Esophagus squamous epithelium (tissue), 4 donors: ENCODE results near the gene TOP2B.

ENCODE experiments used
- POLR2A ChIP-seq, 4 donors: fragments of 450-650 bp; IDR thresholded peaks; one replicate each; pipeline ENCODE4 v1.6.1; 2017; ENCODE audit warnings: antibody characterized with exemption in 4 of 4, mild to moderate bottlenecking in 4 of 4, moderate library complexity in 3 of 4
- TF ChIP-seq, protein P1 (sequence below), 6 experiments: fragments of 450-650 bp in 4 of 6; fragments of 200-600 bp in 2 of 6; sonication (generic) in 2 of 6; IDR thresholded peaks; one replicate each; pipeline ENCODE4 v1.5.1; 2016 to 2019; ENCODE audit warnings: antibody characterized with exemption in 6 of 6, mild to moderate bottlenecking in 4 of 6, moderate library complexity in 4 of 6

DNA sequence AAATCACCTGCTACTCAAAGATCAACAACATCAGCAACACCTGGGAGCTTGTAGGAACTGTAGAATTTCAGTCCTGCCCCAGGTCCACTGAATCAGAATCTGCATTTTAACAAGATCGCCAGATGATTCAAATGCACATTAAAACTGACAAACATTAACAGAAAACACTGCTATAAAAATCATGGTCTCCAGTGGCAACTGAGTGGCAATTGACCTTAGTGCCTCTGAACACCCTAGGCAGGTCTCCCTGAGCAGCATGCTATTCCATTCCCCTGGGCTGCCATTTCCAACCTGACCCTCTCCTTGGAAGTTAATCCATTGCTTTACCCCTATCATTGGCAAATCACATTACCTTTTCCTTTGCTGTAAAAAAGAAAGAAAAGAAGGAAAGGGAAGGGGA is 23.0 kb upstream of the TOP2B start:
- TF ChIP-seq, protein P1, sequence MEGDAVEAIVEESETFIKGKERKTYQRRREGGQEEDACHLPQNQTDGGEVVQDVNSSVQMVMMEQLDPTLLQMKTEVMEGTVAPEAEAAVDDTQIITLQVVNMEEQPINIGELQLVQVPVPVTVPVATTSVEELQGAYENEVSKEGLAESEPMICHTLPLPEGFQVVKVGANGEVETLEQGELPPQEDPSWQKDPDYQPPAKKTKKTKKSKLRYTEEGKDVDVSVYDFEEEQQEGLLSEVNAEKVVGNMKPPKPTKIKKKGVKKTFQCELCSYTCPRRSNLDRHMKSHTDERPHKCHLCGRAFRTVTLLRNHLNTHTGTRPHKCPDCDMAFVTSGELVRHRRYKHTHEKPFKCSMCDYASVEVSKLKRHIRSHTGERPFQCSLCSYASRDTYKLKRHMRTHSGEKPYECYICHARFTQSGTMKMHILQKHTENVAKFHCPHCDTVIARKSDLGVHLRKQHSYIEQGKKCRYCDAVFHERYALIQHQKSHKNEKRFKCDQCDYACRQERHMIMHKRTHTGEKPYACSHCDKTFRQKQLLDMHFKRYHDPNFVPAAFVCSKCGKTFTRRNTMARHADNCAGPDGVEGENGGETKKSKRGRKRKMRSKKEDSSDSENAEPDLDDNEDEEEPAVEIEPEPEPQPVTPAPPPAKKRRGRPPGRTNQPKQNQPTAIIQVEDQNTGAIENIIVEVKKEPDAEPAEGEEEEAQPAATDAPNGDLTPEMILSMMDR (IDR thresholded peaks at IDR 0.05) = no peak
- TF ChIP-seq POLR2A (IDR thresholded peaks at IDR 0.05) = no peak
